Activated T-cell treated with anti-CD3 and anti-CD28 coated beads for 48 hours (primary cell): ENCODE measurements around the gene UBAP2.

Experiments
- DNase-seq: peaks from one replicate; pipeline ENCODE4 v3.0.0-alpha.2; 2020; ENCODE audit warnings: low read depth

Gene UBAP2, protein sequence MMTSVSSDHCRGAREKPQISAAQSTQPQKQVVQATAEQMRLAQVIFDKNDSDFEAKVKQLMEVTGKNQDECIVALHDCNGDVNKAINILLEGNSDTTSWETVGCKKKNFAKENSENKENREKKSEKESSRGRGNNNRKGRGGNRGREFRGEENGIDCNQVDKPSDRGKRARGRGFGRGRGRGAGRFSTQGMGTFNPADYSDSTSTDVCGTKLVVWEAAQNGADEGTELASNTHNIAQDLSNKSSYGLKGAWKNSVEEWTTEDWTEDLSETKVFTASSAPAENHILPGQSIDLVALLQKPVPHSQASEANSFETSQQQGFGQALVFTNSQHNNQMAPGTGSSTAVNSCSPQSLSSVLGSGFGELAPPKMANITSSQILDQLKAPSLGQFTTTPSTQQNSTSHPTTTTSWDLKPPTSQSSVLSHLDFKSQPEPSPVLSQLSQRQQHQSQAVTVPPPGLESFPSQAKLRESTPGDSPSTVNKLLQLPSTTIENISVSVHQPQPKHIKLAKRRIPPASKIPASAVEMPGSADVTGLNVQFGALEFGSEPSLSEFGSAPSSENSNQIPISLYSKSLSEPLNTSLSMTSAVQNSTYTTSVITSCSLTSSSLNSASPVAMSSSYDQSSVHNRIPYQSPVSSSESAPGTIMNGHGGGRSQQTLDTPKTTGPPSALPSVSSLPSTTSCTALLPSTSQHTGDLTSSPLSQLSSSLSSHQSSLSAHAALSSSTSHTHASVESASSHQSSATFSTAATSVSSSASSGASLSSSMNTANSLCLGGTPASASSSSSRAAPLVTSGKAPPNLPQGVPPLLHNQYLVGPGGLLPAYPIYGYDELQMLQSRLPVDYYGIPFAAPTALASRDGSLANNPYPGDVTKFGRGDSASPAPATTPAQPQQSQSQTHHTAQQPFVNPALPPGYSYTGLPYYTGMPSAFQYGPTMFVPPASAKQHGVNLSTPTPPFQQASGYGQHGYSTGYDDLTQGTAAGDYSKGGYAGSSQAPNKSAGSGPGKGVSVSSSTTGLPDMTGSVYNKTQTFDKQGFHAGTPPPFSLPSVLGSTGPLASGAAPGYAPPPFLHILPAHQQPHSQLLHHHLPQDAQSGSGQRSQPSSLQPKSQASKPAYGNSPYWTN

DNA sequence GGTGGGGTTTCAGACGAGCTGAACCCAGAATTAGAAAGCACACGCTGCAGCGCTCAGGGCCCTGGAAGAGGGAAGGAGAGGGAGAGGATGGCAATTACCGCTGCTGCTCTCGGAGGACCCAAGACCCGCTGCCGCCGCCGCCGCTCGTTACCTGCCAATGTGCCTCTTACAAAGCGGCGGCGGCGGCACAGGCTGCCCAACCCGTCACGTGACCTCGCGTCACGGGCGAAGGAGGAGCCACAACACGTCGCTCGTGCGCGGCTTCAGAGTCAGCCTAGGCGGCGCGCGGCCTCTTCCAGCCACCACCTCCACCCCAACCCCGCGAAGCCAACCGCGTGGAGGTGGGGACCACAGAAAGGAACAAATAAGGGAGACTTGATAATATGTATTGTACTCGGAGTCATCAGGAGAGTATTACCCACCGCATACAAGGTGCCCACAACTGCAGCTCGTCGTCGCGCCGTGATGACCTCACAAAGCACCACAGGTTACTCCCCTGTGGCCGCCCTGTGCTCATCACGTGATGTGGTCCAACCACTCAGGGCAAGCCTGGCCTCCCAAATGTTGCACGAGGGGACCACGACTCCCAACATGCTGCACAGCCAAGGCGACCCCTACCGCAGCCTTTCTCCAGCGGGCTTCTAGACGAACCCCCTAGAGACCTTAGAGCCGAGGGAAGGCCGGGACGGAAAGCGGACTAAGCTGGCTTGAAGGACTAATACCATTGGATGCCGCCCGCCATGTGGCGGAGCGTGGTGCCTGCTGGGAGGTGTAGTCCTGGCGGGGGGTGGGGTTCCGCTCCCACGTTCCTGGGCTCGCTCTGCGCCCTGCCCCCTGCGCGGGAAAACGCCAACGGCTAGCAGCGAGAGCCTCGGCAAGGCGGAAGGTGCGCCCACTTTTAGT lies at the start of gene UBAP2:
Gene UBAP2 (minus strand): TSS at position 161 of the 903 bp plus-strand sequence. CDS start 31,739 bp downstream, outside the sequence.
- peak; percentile 96 for DNase-seq

GRCh38 chr9:34098307-34098706 lies 49.6 kb upstream of the UBAP2 start:
- no peak for DNase-seq

DNA sequence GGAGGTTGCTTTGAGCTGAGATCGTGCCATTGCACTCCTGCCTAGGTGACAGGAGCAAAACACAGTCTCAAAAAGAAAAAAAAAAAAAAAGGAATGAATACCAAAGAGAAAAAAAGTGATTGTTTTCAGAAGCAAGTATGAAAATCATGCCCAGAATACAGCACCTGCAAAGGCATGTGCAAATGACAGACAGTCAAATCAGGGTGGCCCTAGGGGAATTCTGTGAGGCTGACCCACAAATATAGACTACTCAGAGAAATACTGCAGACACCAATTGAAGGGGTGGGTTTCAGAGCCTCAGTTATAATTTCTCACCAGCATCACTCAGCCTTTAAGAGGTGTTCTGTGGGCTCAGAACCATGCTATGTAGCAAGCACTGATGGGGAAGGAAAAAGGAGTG lies 49.2 kb upstream of the UBAP2 start:
- DNase-seq: no peak

GRCh38 chr9:34096751-34097150 lies 48.1 kb upstream of the UBAP2 start:
- no peak for DNase-seq

- DNase-seq: no peak
Measured at GRCh38 chr9:34093578-34093977, 44.9 kb upstream of the UBAP2 start.

GRCh38 chr9:34089311-34089710 lies 40.6 kb upstream of the UBAP2 start:
- no peak for DNase-seq

DNA sequence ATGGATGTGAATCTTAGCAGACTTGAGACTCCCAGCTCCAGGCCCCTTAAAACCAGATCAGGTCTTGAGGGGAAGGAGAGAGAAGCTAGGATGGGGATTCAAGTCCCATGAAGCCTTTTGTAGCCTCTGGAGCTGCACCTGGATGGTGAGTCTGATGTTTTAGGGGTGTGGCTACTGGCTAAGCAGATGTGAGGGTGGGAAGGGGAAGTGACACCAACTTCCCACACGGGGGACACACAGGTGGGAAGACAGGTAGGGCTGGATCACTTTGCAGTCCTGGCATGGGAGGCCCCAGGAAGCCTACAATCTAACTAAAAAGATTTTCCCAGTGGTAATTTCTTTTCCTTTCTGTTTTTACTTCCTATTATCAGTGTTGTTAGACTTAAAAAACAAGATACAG lies 38.7 kb upstream of the UBAP2 start:
- no peak for DNase-seq

DNA sequence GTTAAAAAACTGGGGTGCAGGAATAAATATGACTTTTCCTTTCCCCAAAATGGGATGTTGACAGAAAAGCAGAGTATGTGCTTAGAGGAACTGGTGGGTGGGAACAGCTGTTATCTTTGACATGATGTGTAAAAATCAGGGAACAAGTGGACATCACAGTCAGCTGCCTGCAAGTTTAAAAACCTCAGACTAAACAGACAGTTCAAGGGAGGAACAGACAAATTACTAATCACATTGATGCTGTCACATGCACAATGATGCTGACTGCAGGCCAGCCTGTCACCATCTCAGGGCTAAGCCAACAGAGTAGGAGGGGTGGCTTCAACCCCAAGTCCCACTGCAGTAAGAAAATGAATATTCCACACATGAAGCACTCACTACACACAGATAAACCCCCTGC lies 38.2 kb upstream of the UBAP2 start:
- no peak for DNase-seq

DNA sequence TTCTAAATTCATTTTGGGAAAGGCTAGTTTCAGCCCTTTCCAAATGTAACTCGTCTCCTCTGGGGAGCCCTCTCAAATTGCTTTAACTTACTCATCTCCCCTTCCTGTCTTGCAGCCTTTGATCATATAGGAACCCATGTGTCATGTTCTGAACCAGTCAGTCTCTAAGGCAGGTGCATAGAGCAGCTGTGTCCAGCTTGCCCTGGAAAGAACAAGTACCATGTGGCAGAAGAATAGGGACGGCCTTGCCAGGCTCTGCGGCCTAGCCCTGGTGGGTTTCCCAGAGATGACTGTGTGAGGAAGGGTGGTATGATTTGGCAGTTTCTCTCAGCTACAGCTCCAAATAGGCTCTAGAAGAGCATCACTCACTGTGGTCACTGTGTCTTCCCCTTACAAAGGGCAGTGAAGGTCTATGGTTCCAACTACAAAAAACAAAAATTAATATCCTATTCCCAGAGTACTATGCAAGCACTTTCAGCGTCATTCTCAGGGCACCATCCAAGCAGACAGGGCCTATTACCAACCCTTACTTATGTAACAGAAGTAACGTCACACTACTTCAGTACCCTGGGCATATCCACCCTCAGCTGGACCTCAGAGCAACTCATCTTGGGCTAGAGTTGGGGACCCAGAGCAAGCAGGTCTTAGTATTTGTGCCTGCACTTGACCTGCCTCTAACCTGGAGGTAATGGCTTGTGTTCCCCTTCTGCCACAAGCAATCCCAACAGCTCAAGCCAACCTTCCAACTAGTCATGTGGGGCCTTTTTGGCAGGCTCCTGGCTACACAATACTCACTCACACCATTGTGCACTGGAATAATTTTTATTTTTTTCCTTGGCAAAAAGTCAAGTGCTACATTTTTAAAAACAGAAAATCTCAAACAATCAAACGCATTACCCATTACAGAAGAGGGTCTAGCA lies 37.2 kb upstream of the UBAP2 start:
- DNase-seq: no peak

DNA sequence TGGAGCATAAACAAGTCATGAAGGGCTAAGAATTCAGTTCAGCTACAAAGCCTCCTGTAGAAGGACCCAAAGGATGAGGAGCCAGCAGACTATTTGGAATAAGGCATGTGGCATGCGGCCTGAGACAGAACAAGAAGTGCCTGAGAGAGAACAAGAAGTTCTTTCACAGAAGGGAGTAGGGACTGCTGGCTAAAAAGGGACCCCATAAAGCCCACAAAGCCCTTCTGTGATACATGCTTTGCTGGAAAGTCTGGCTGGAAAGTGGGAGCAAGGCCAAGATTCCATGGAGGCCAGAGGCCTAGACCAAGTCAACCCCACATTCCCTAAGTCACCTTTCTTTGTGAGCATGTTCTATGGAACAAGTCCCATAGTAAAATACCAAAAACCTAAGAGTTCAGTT lies 35.9 kb upstream of the UBAP2 start:
- DNase-seq: no peak

DNA sequence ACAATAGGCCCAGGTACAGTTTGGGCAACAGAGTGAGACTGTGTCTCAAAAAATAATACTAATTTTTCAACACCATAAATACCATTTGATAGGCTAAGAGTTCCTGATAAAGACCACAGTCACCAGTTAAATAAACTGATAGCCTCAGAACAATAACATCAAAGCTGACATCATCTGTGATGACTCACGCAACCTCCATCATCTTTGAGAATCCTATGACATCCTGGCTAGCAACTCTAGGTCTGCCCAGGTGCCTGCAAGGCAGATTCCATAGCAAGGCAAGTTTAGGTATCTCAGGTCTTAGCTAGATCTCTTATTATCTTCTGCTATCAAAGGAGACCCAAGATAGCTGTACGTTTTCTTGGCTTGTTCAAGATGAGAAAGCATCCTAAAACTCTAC lies 30.5 kb upstream of the UBAP2 start:
- DNase-seq: no peak

DNA sequence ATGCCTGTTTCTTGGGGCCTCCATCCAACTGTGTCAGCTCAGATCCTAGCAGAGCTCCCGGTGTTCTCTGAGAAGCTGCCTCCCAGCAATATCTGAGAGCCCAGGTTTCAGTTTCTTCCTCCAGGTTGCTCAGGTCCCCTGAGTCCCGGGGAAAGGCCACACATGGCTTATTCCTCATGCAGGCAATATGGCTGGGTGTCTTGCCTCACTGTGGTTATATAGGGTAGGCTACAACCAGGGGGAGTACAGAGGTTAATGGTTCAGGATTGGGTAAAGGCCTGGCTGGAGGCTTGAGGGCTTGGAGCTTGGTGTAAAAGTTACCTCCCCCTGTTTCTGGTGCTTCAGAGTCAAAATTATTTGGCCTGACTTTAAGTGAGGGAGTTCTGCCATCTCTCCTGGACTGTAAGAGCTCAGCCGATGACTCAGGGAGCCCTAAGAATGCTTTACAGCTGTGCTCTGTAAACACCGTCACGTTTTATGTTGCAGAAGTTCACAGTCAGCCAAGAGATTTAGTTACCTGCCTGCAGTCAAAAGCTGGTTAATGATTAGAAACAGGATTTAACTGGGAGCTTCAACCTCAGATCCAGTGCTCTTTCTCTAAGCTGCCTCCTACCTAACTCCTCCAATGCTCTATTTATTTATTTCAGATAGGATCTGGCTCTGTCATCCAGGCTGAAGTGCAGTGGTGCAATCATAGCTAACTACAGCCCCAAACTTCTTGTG lies 24.3 kb upstream of the UBAP2 start:
- DNase-seq: no peak

GRCh38 chr9:34072410-34072809 lies 23.7 kb upstream of the UBAP2 start:
- no peak for DNase-seq

- no peak for DNase-seq
Measured at GRCh38 chr9:34070606-34071324, 22.1 kb upstream of the UBAP2 start.

DNA sequence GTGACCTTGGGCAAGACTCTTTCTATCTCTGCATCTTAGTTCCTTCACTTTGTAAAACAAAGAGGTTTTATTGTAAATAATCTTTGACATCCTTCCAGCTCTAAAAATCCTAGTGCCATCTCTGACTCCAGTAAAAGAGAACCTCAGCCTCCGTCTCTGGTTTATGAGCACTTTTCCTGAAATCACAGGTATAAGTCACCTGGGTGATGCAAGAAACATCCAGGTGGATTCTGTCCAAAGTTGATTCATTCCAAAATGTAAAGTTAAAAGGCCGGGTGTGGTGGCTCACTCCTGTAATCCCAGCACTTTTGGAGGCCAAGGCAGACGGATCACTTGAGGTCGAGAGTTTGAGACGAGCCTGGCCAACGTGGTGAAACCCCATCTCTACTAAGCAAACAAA lies 21.1 kb upstream of the UBAP2 start:
- DNase-seq: no peak

DNA sequence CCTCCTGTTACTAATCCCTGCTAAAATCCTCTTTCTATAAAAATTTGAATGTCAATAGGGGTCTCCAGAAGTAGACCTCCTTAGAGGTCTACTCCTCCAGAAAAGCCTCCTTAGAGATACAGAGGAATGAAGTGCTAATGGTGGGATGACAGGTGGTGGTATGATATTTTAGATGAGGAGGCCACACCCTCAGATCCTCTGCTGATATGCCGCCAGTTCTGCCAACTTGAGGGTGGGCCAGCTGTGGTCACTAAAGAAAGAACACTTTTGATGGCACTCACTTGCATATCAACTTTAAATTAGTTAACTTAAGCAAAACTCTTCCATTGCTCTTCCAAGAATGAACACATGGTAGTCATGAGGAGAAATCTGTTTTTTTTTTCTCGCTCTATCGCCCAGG lies 16.9 kb upstream of the UBAP2 start:
- no peak for DNase-seq

DNA sequence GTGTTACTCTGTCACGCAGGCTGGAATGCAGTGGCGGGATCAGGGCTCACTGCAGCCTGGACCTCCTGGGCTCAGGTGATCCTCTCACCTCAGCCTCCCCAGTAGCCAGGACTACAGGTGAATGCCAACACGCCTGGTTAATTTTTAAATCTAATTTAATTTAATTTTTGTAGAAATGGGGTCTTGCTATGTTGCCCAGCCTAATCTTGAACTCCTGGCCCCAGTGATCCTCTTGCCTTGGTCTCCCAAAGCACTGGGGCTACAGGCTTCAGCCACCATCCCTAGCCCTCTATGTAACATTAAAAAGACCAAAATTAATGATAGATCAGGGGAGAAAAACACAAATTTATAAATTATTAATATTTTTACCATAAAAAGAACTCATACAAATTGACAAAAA lies 11.3 kb upstream of the UBAP2 start:
- DNase-seq: no peak

DNA sequence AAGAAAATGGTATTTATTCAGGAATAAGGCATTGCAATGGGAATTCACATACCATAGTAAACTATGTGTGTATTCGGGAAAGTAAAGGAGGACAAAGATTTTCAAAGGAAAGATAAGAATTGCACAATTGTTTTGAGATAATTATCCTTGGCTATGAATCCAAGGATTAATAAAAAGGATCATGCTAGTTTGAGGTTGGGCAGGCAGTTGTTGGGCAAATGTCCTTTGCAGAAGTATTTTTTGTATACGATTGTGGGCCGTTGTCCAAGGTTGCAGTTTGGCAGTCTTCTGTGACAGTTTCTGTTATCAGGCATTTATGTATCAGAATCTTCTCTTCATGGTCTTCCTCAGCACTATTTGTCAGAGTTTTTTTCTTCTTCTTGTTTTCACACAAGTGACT lies 10.6 kb upstream of the UBAP2 start:
- no peak for DNase-seq
